Stimulated activated effector memory CD8-positive, alpha-beta T cell treated with anti-CD3 and anti-CD28 coated beads, Interleukin-12 subunit alpha, Interleukin-12 subunit beta, amount 100 ng/mL, for 72 hours (primary cell): ENCODE measurements around the gene DUSP9.

Experiments used
- ATAC-seq: fragments of 150-1000 bp; cut with Tn5 transposase; 2 replicates; pipeline ENCODE4 v1.10.0; 2021
- DNase-seq, 2 donors: peaks; one replicate each; pipeline ENCODE4 v3.0.0; 2021 to 2022; ENCODE audit warnings: low spot score in 2 of 2
- H3K27ac Mint-ChIP-seq: one replicate; pipeline ENCODE4 v1.8.0; 2022; ENCODE audit warnings: mild to moderate bottlenecking, mixed read lengths
- H3K36me3 Mint-ChIP-seq: one replicate; pipeline ENCODE4 v1.8.0; 2022; ENCODE audit warnings: mild to moderate bottlenecking, mixed read lengths
- H3K4me1 Mint-ChIP-seq: one replicate; pipeline ENCODE4 v1.8.0; 2022; ENCODE audit warnings: mixed read lengths
- H3K4me3 Mint-ChIP-seq: one replicate; pipeline ENCODE4 v1.8.0; 2022; ENCODE audit warnings: mild to moderate bottlenecking, mixed read lengths
- H3K9me3 Mint-ChIP-seq: one replicate; pipeline ENCODE4 v1.8.0; 2022; ENCODE audit warnings: mixed read lengths

Gene DUSP9

GRCh38 chrX:153628129-153628528, 18.9 kb upstream of the DUSP9 start:
- no peak overlapping the region for H3K27ac Mint-ChIP-seq
- ATAC-seq (no peak), DNase-seq (no peak)
- no peak overlapping the region for H3K4me3 Mint-ChIP-seq
- H3K9me3 Mint-ChIP-seq = peaks cover 5% of the 10 kb centered on the region
- H3K4me1 Mint-ChIP-seq = no peaks in the 10 kb centered on the region
- no peaks in the 10 kb centered on the region for H3K36me3 Mint-ChIP-seq

GRCh38 chrX:153628665-153629064, 18.3 kb upstream of the DUSP9 start:
- Mint-ChIP-seq H3K9me3 (peaks cover 5% of the 10 kb centered on the region), H3K4me1 (no peaks in the 10 kb centered on the region), H3K27ac (no peak overlapping the region), H3K36me3 (no peaks in the 10 kb centered on the region), H3K4me3 (no peak overlapping the region)
- no peak for ATAC-seq
- no peak for DNase-seq

- peaks cover 5% of the 10 kb centered on the region for H3K36me3 Mint-ChIP-seq
- peaks cover 5% of the 10 kb centered on the region for H3K9me3 Mint-ChIP-seq
- no peak overlapping the region for H3K27ac Mint-ChIP-seq
- no peak overlapping the region for H3K4me3 Mint-ChIP-seq
- DNase-seq (no peak), ATAC-seq (no peak)
- H3K4me1 Mint-ChIP-seq = no peaks in the 10 kb centered on the region
These were observed 15.7 kb upstream of the DUSP9 start for GRCh38 chrX:153631346-153631745.

- no peak for ATAC-seq
These were observed 15.0 kb upstream of the DUSP9 start for GRCh38 chrX:153631907-153632594.

GRCh38 chrX:153632595-153632946, 14.4 kb upstream of the DUSP9 start:
- no peaks in the 10 kb centered on the region for H3K4me1 Mint-ChIP-seq

More at GRCh38 chrX:153631907-153632594, 15.0 kb upstream of the DUSP9 start:
- H3K4me1 Mint-ChIP-seq = no peaks in the 10 kb centered on the region
- H3K27ac Mint-ChIP-seq = no peak overlapping the region
- H3K36me3 Mint-ChIP-seq = peaks cover 5% of the 10 kb centered on the region
- no peak for DNase-seq
- peaks cover 5% of the 10 kb centered on the region for H3K9me3 Mint-ChIP-seq
- no peak overlapping the region for H3K4me3 Mint-ChIP-seq

GRCh38 chrX:153633048-153633447, 14.0 kb upstream of the DUSP9 start:
- ATAC-seq (no peak), DNase-seq (no peak)
- Mint-ChIP-seq H3K4me3 (no peak overlapping the region), H3K4me1 (no peaks in the 10 kb centered on the region), H3K27ac (no peak overlapping the region), H3K36me3 (peaks cover 5% of the 10 kb centered on the region), H3K9me3 (peaks cover 5% of the 10 kb centered on the region)

More at GRCh38 chrX:153632595-153632946, 14.4 kb upstream of the DUSP9 start:
- no peak for DNase-seq
- no peak for ATAC-seq
- no peak overlapping the region for H3K4me3 Mint-ChIP-seq
- H3K27ac Mint-ChIP-seq = no peak overlapping the region
- H3K9me3 Mint-ChIP-seq = peaks cover 5% of the 10 kb centered on the region
- peaks cover 5% of the 10 kb centered on the region for H3K36me3 Mint-ChIP-seq

- peaks cover 5% of the 10 kb centered on the region for H3K9me3 Mint-ChIP-seq
- H3K4me3 Mint-ChIP-seq = no peak overlapping the region
- ATAC-seq (no peak), DNase-seq (no peak)
- H3K36me3 Mint-ChIP-seq = peaks cover 5% of the 10 kb centered on the region
- H3K4me1 Mint-ChIP-seq = no peaks in the 10 kb centered on the region
- no peak overlapping the region for H3K27ac Mint-ChIP-seq
These were observed 13.3 kb upstream of the DUSP9 start for GRCh38 chrX:153633607-153634180.

GRCh38 chrX:153634236-153634635, 12.8 kb upstream of the DUSP9 start:
- DNase-seq (no peak), ATAC-seq (no peak)
- peaks cover 5% of the 10 kb centered on the region for H3K36me3 Mint-ChIP-seq
- H3K9me3 Mint-ChIP-seq = peaks cover 5% of the 10 kb centered on the region
- H3K4me3 Mint-ChIP-seq = no peak overlapping the region
- H3K4me1 Mint-ChIP-seq = no peaks in the 10 kb centered on the region
- no peak overlapping the region for H3K27ac Mint-ChIP-seq

- no peak overlapping the region for H3K27ac Mint-ChIP-seq
- H3K9me3 Mint-ChIP-seq = peaks cover 5% of the 10 kb centered on the region
- peaks cover 5% of the 10 kb centered on the region for H3K36me3 Mint-ChIP-seq
- H3K4me1 Mint-ChIP-seq = no peaks in the 10 kb centered on the region
- DNase-seq (no peak), ATAC-seq (no peak)
- no peak overlapping the region for H3K4me3 Mint-ChIP-seq
These were observed 12.2 kb upstream of the DUSP9 start for GRCh38 chrX:153634832-153635231.

GRCh38 chrX:153635388-153635787, 11.6 kb upstream of the DUSP9 start:
- Mint-ChIP-seq H3K9me3 (peaks cover 5% of the 10 kb centered on the region), H3K27ac (no peak overlapping the region), H3K4me3 (no peak overlapping the region), H3K36me3 (peaks cover 5% of the 10 kb centered on the region), H3K4me1 (no peaks in the 10 kb centered on the region)
- ATAC-seq (no peak), DNase-seq (no peak)

- ATAC-seq (peak; percentile 65), DNase-seq (no peak)
- peaks cover 4% of the 10 kb centered on the region for H3K9me3 Mint-ChIP-seq
- no peaks in the 10 kb centered on the region for H3K4me1 Mint-ChIP-seq
- peaks cover 5% of the 10 kb centered on the region for H3K36me3 Mint-ChIP-seq
- H3K4me3 Mint-ChIP-seq = no peak overlapping the region
- no peak overlapping the region for H3K27ac Mint-ChIP-seq
These were observed 11.0 kb upstream of the DUSP9 start for GRCh38 chrX:153635788-153636668.

GRCh38 chrX:153636716-153637115, 10.3 kb upstream of the DUSP9 start:
- Mint-ChIP-seq H3K9me3 (no peaks in the 10 kb centered on the region), H3K4me3 (no peak overlapping the region), H3K27ac (no peak overlapping the region), H3K36me3 (peaks cover 5% of the 10 kb centered on the region), H3K4me1 (no peaks in the 10 kb centered on the region)
- ATAC-seq = no peak
- no peak for DNase-seq

GRCh38 chrX:153637121-153638040, 9.6 kb upstream of the DUSP9 start:
- no peak for ATAC-seq
- Mint-ChIP-seq H3K27ac (no peak overlapping the region), H3K9me3 (no peaks in the 10 kb centered on the region), H3K36me3 (peaks cover 5% of the 10 kb centered on the region), H3K4me1 (no peaks in the 10 kb centered on the region), H3K4me3 (no peak overlapping the region)
- no peak for DNase-seq

- ATAC-seq = no peak
- Mint-ChIP-seq H3K4me3 (no peak overlapping the region), H3K27ac (no peak overlapping the region), H3K36me3 (peaks cover 5% of the 10 kb centered on the region), H3K9me3 (no peaks in the 10 kb centered on the region), H3K4me1 (peaks cover 5% of the 10 kb centered on the region)
- DNase-seq = no peak
These were observed 9.0 kb upstream of the DUSP9 start for GRCh38 chrX:153638041-153638371.
